H1 (cell line): ENCODE results near the gene KATNAL1. TPM values are rescaled to one million over a fixed set of nuclear protein-coding genes. Genes with fewer than 3 reads are reported as not detected.
A peak's percentile ranks its signal among the peaks of the same experiment; 100 is the strongest.

Experiments used
- CTCF ChIA-PET: fragments of 300-600 bp; sonication (Branson Sonifier 250); formaldehyde crosslinking; loops from one replicate; lab custom pipeline; 2021; ENCODE audit not compliant: partially characterized antibody; lab: Charles Lee
- POLR2A ChIA-PET: fragments of 300-600 bp; sonication (Branson Sonifier 250); formaldehyde crosslinking; loops from one replicate; lab custom pipeline; 2021; ENCODE audit warnings: inconsistent platforms; ENCODE audit not compliant: partially characterized antibody; lab: Charles Lee
- DNase-seq, 2 experiments: peaks; one replicate each; pipeline versions ENCODE4 v3.0.0 to v3.0.0-alpha.2; 2010 to 2022; ENCODE audit warnings: low spot score in 2 of 2, low read depth in 1 of 2, mixed read lengths in 1 of 2
- FAIRE-seq: peaks from 2 replicates; lab custom pipeline; 2011; peaks lifted over from hg19 to GRCh38; lab: Jason Lieb, UNC
- H2AFZ ChIP-seq: 2 replicates; pipeline ENCODE4 v1.8.1; 2012; ENCODE audit warnings: low read length, inconsistent platforms
- H2AK5ac ChIP-seq: 2 replicates; pipeline ENCODE4 v1.6.1; 2013; ENCODE audit warnings: low read depth, low read length
- H2BK120ac ChIP-seq: replicated peaks from 2 replicates; pipeline ENCODE3; 2013; ENCODE audit warnings: low read depth, low read length, inconsistent platforms
- H2BK12ac ChIP-seq: 2 replicates; pipeline ENCODE4 v1.6.1; 2013; ENCODE audit warnings: low read depth, low read length
- H2BK15ac ChIP-seq: 2 replicates; pipeline ENCODE4 v1.6.1; 2013; ENCODE audit warnings: low read length
- H2BK20ac ChIP-seq: 2 replicates; pipeline ENCODE4 v1.6.1; 2013; ENCODE audit warnings: low read length
- H2BK5ac ChIP-seq: 2 replicates; pipeline ENCODE4 v1.6.1; 2013; ENCODE audit warnings: low read depth, low read length
- H3K14ac ChIP-seq: 2 replicates; pipeline ENCODE4 v1.6.1; 2013; ENCODE audit warnings: inconsistent platforms; ENCODE audit not compliant: insufficient read length
- H3K18ac ChIP-seq: 2 replicates; pipeline ENCODE4 v1.6.1; 2013; ENCODE audit warnings: low read length; ENCODE audit errors: extremely low read depth
- H3K23ac ChIP-seq: 2 replicates; pipeline ENCODE4 v1.6.1; 2013; ENCODE audit warnings: inconsistent platforms; ENCODE audit not compliant: insufficient read length
- H3K23me2 ChIP-seq: 2 replicates; pipeline ENCODE4 v1.6.1; 2013; ENCODE audit warnings: low read depth, low read length
- H3K27ac ChIP-seq: 2 replicates; pipeline ENCODE4 v1.6.1; 2011; ENCODE audit warnings: low read depth, low read length, inconsistent platforms
- H3K27me3 ChIP-seq, 4 experiments: replicated peaks in 1 of 4; 1 replicate in 1 of 4; 2 replicates in 3 of 4; pipeline versions ENCODE4 v1.6.1 to v1.8.1; 2011 to 2013; ENCODE audit warnings: low read length in 3 of 4, mild to moderate bottlenecking in 3 of 4, inconsistent platforms in 2 of 4, mixed read lengths in 2 of 4, moderate library complexity in 1 of 4; ENCODE audit not compliant: control insufficient read depth in 3 of 4, insufficient read depth in 3 of 4; ENCODE audit errors: extremely low read depth in 1 of 4
- H3K36me3 ChIP-seq, 4 experiments: 2 replicates each; pipeline versions ENCODE4 v1.6.1 to v1.8.1; 2011 to 2013; ENCODE audit warnings: mild to moderate bottlenecking in 4 of 4, low read length in 3 of 4, moderate library complexity in 2 of 4, control low read depth in 1 of 4, inconsistent platforms in 1 of 4; ENCODE audit not compliant: insufficient read depth in 4 of 4, control insufficient read depth in 2 of 4
- H3K4ac ChIP-seq: replicated peaks from 2 replicates; pipeline ENCODE3; 2013; ENCODE audit warnings: low read length, low read depth, mixed read lengths, inconsistent platforms; ENCODE audit not compliant: insufficient read length
- H3K4me1 ChIP-seq, 4 experiments: replicated peaks in 1 of 4; 1 replicate in 1 of 4; 2 replicates in 3 of 4; pipeline versions ENCODE4 v1.6.1 to v1.8.1; 2011 to 2013; ENCODE audit warnings: low read length in 3 of 4, inconsistent platforms in 2 of 4, mixed read lengths in 1 of 4; ENCODE audit not compliant: insufficient read depth in 4 of 4, control insufficient read depth in 3 of 4
- H3K4me2 ChIP-seq, 2 experiments: 2 replicates each; pipeline versions ENCODE4 v1.6.1 to v1.8.1; 2011 to 2013; ENCODE audit warnings: low read depth in 2 of 2, low read length in 2 of 2, control low read depth in 1 of 2, inconsistent platforms in 1 of 2, mild to moderate bottlenecking in 1 of 2; ENCODE audit not compliant: insufficient read depth in 1 of 2
- H3K4me3 ChIP-seq, 4 experiments: fragments of 200-600, 300-600 bp in 1 of 4; sonication (generic), shearing (Covaris generic), sonication (Bioruptor Twin) in 1 of 4; 2 replicates each; pipeline versions ENCODE4 v1.5.1 to v1.8.1; 2011 to 2016; ENCODE audit warnings: low read length in 4 of 4, low read depth in 3 of 4, control low read depth in 2 of 4, inconsistent platforms in 2 of 4, mild to moderate bottlenecking in 2 of 4, mixed read lengths in 1 of 4, moderate library complexity in 1 of 4; ENCODE audit not compliant: insufficient read depth in 2 of 4; ENCODE audit errors: extremely low read depth in 1 of 4
- H3K56ac ChIP-seq: replicated peaks from 2 replicates; pipeline ENCODE3; 2013; ENCODE audit warnings: low read depth, mild to moderate bottlenecking, mixed read lengths, low read length, inconsistent platforms; ENCODE audit not compliant: insufficient read length
- H3K79me1 ChIP-seq: 2 replicates; pipeline ENCODE4 v1.6.1; 2013; ENCODE audit warnings: low read depth, low read length, control low read depth
- H3K79me2 ChIP-seq, 2 experiments: 2 replicates each; pipeline versions ENCODE4 v1.6.1 to v1.8.1; 2012 to 2013; ENCODE audit warnings: low read length in 2 of 2, mild to moderate bottlenecking in 2 of 2, inconsistent platforms in 1 of 2; ENCODE audit not compliant: insufficient read depth in 2 of 2, control insufficient read depth in 1 of 2
- H3K9ac ChIP-seq, 4 experiments: replicated peaks in 1 of 4; 1 replicate in 1 of 4; 2 replicates in 3 of 4; pipeline versions ENCODE4 v1.6.1 to v1.8.1; 2011 to 2013; ENCODE audit warnings: low read depth in 3 of 4, low read length in 3 of 4, control low read depth in 2 of 4, mild to moderate bottlenecking in 2 of 4, moderate library complexity in 2 of 4, inconsistent platforms in 1 of 4; ENCODE audit errors: extremely low read depth in 1 of 4
- H3K9me3 ChIP-seq, 2 experiments: 2 replicates each; pipeline versions ENCODE4 v1.6.1 to v1.8.1; 2012 to 2013; ENCODE audit warnings: mild to moderate bottlenecking in 2 of 2, moderate library complexity in 2 of 2, control low read depth in 1 of 2, inconsistent platforms in 1 of 2, low read depth in 1 of 2, low read length in 1 of 2, mixed read lengths in 1 of 2; ENCODE audit not compliant: insufficient read depth in 2 of 2
- H4K20me1 ChIP-seq, 2 experiments: replicated peaks in 1 of 2; 2 replicates each; pipeline versions ENCODE3 to v1.8.1; 2011 to 2013; ENCODE audit warnings: inconsistent platforms in 2 of 2, low read length in 2 of 2, mild to moderate bottlenecking in 1 of 2; ENCODE audit not compliant: insufficient read depth in 2 of 2, control insufficient read depth in 1 of 2
- H4K5ac ChIP-seq: 2 replicates; pipeline ENCODE4 v1.6.1; 2013; ENCODE audit warnings: low read length, low read depth, mixed read lengths, inconsistent platforms; ENCODE audit not compliant: insufficient read length
- H4K8ac ChIP-seq: 2 replicates; pipeline ENCODE4 v1.8.0; 2013; ENCODE audit warnings: mild to moderate bottlenecking, moderate library complexity, low read length, inconsistent platforms; ENCODE audit not compliant: insufficient read depth; ENCODE audit errors: extremely low read depth
- H4K91ac ChIP-seq: replicated peaks from 2 replicates; pipeline ENCODE3; 2013; ENCODE audit warnings: low read length, mixed read lengths, inconsistent platforms; ENCODE audit not compliant: insufficient read length
- ASH2L ChIP-seq: fragments of 200-600, 300-600 bp; sonication (generic); IDR thresholded peaks from one replicate; pipeline ENCODE4 v1.7.1; 2017; ENCODE audit warnings: low read length
- CHD2 ChIP-seq: IDR thresholded peaks from 2 replicates; pipeline ENCODE4 v1.6.1; 2012; ENCODE audit warnings: low read length, improper control_type of control experiment
- CREB1 ChIP-seq: IDR thresholded peaks from 2 replicates; pipeline ENCODE4 v1.6.1; 2012; ENCODE audit warnings: inconsistent platforms
- HDAC2 ChIP-seq, 2 experiments: fragments of 300-600 bp in 1 of 2; sonication (generic) in 1 of 2; IDR thresholded peaks; 2 replicates each; pipeline ENCODE4 v1.6.1; 2011 to 2012; ENCODE audit warnings: low read depth in 2 of 2, low read length in 2 of 2, mild to moderate bottlenecking in 2 of 2, moderate library complexity in 2 of 2, borderline replicate concordance in 1 of 2, inconsistent platforms in 1 of 2
- JUN ChIP-seq: IDR thresholded peaks from 2 replicates; pipeline ENCODE4 v1.6.1; 2011; ENCODE audit warnings: low read depth, mild to moderate bottlenecking, improper control_type of control experiment, low read length
- JUND ChIP-seq: IDR thresholded peaks from 2 replicates; pipeline ENCODE4 v1.6.1; 2011; ENCODE audit warnings: mild to moderate bottlenecking, improper control_type of control experiment, low read length
- KDM1A ChIP-seq: fragments of 200-600, 300-600 bp; sonication (generic); IDR thresholded peaks from 2 replicates; pipeline ENCODE4 v1.7.1; 2016; ENCODE audit warnings: mild to moderate bottlenecking, low read length, borderline replicate concordance
- NANOG ChIP-seq: IDR thresholded peaks from 2 replicates; pipeline ENCODE4 v1.6.1; 2011; ENCODE audit warnings: low read length, low read depth, mild to moderate bottlenecking, inconsistent platforms; ENCODE audit not compliant: insufficient read depth, poor library complexity, severe bottlenecking
- POLR2A ChIP-seq, 2 experiments: IDR thresholded peaks; 1 replicate in 1 of 2; 2 replicates in 1 of 2; pipeline ENCODE4 v1.6.1; 2011; ENCODE audit warnings: low read depth in 2 of 2, low read length in 2 of 2, mild to moderate bottlenecking in 2 of 2; ENCODE audit errors: control extremely low read depth in 1 of 2
- RAD21 ChIP-seq, 2 experiments: IDR thresholded peaks in 1 of 2; conservative IDR thresholded peaks in 1 of 2; 2 replicates each; pipeline ENCODE4 v1.6.1; 2011; ENCODE audit warnings: low read depth in 2 of 2, low read length in 2 of 2, improper control_type of control experiment in 1 of 2, inconsistent platforms in 1 of 2, mild to moderate bottlenecking in 1 of 2, moderate library complexity in 1 of 2
- SIN3A ChIP-seq, 2 experiments: IDR thresholded peaks in 1 of 2; conservative IDR thresholded peaks in 1 of 2; 2 replicates each; pipeline ENCODE4 v1.6.1; 2011 to 2012; ENCODE audit warnings: low read length in 2 of 2, improper control_type of control experiment in 1 of 2, low read depth in 1 of 2, mild to moderate bottlenecking in 1 of 2
- SP4 ChIP-seq: IDR thresholded peaks from 2 replicates; pipeline ENCODE4 v1.6.1; 2012; ENCODE audit warnings: low read length, inconsistent platforms
- TAF7 ChIP-seq: optimal IDR thresholded peaks from 2 replicates; pipeline ENCODE3; 2011; ENCODE audit warnings: low read depth, mild to moderate bottlenecking, inconsistent platforms, low read length, moderate library complexity, borderline replicate concordance
- YY1 ChIP-seq: IDR thresholded peaks from 2 replicates; pipeline ENCODE4 v1.6.1; 2011; ENCODE audit warnings: low read depth, mild to moderate bottlenecking, low read length
- WGBS, 2 experiments: shearing (Covaris generic) in 1 of 2; methylation state at CpG; one replicate each; pipeline versions ENCODE4 v1.1.6 to v1.1.7; 2013 to 2015; ENCODE audit warnings: low lambda C conversion rate in 2 of 2, mixed read lengths in 2 of 2, inconsistent platforms in 1 of 2, low coverage in 1 of 2, missing lambda C conversion rate in 1 of 2; ENCODE audit not compliant: insufficient replicate concordance in 2 of 2, insufficient coverage in 1 of 2, insufficient read length in 1 of 2; ENCODE audit errors: extremely low coverage in 1 of 2, missing lambda C conversion rate in 1 of 2; 5-methylcytosine and 5-hydroxymethylcytosine counted together
- polyA plus RNA-seq, 7 experiments: library from polyadenylated mRNA; depleted of rRNA in 3 of 7; stranded (reverse) in 5 of 7; unstranded in 2 of 7; fragments of >200 nt in 5 of 7; fragments of 200-250 nt in 2 of 7; gene quantifications; 1 replicate in 5 of 7; 2 replicates in 1 of 7; 4 replicates in 1 of 7; pipeline versions ENCODE4 v1.2.1 to v1.2.3, GENCODE V29; 2011 to 2013; ENCODE audit warnings: missing spikeins in 2 of 7, mixed read lengths in 2 of 7
- total RNA-seq: library from RNA; stranded (reverse); fragmentation: NEBNext Ultra II Directional; extraction: Animal tissue kit (Norgen Biotek cat#: 25700); gene quantifications from 2 replicates; pipeline ENCODE4 v1.2.1, GENCODE V29; 2021

Gene KATNAL1
- total and polyA plus RNA-seq, 2 of the 8 experiments (the other 6 are each of a cell fraction or from before 2014, with no cell fraction given), result 4.0 to 13.2 TPM

GRCh38 chr13:30196025-30196424 lies 111.3 kb downstream of the KATNAL1 start:
- no peaks in the 10 kb centered on the region for H3K27me3 ChIP-seq
- no peak overlapping the region for H3K9ac ChIP-seq
- no peak overlapping the region for H3K14ac ChIP-seq
- H2BK20ac ChIP-seq, result no peak overlapping the region
- POLR2A ChIA-PET, result interaction anchor here (1.0 kb wide), 1 partner anchor 14 kb away, joined by 3 read pairs; no protein-coding TSS in a partner anchor
- H4K20me1 ChIP-seq, result no peaks in the 10 kb centered on the region
- no peaks in the 10 kb centered on the region for H3K23me2 ChIP-seq
- FAIRE-seq (peak; percentile 52), DNase-seq (peak in 1 of 2 experiments; percentile 5)
- H4K91ac ChIP-seq, result no peak overlapping the region
- 41% methylated on average over 3 of the region's 3 CpGs; no CpG with 5 or more reads in 1 of the 2 experiments for WGBS, 2 experiments
- H2AFZ ChIP-seq, result no peak overlapping the region
- no peak overlapping the region for H3K27ac ChIP-seq
- H3K18ac ChIP-seq, result no peak overlapping the region
- no peak overlapping the region for H2BK12ac ChIP-seq
- peaks cover 0 to 3% (median 1%) of the 10 kb centered on the region in 4 experiments; a peak in 2 of 7 replicates for H3K4me1 ChIP-seq
- H3K4me3 ChIP-seq, result no peak overlapping the region
- CTCF ChIA-PET, result interaction anchor here (0.9 to 1.2 kb wide), 2 partner anchors 9 to 63 kb away, joined by 3 read pairs; no protein-coding TSS in a partner anchor
- no peak overlapping the region for H3K4ac ChIP-seq
- no peaks in the 10 kb centered on the region for H3K9me3 ChIP-seq
- H4K5ac ChIP-seq, result no peak overlapping the region
- no peak overlapping the region for H2AK5ac ChIP-seq
- no peaks in the 10 kb centered on the region for H3K36me3 ChIP-seq
- no peak overlapping the region for H3K56ac ChIP-seq
- H4K8ac ChIP-seq, result no peak overlapping the region
- H2BK15ac ChIP-seq, result no peak overlapping the region
- H2BK5ac ChIP-seq, result no peak overlapping the region
- H3K79me1 ChIP-seq, result no peaks in the 10 kb centered on the region
- H3K23ac ChIP-seq, result no peak overlapping the region
- no peak overlapping the region for H3K4me2 ChIP-seq
- H2BK120ac ChIP-seq, result no peak overlapping the region
- no peaks in the 10 kb centered on the region for H3K79me2 ChIP-seq
- TF ChIP-seq NANOG (peak; percentile 22), POLR2A (IDR thresholded peaks at IDR 0.05; ENCODE audit: control extremely low read depth in 1 of 2, low read depth in 2 of 2, low read length in 2 of 2) (no peak), JUN (no peak), CHD2 (no peak), TAF7 (no peak), SIN3A (conservative IDR thresholded peaks at IDR 0.05 in 1 of 2, IDR thresholded peaks at IDR 0.05 in 1 of 2; ENCODE audit: low read depth in 1 of 2, low read length in 2 of 2) (no peak), SP4 (no peak), KDM1A (no peak), CREB1 (peak; percentile 39; the same call in 1 of the 2 replicates), JUND (no peak), ASH2L (no peak), HDAC2 (IDR thresholded peaks at IDR 0.05; ENCODE audit: borderline replicate concordance in 1 of 2, low read depth in 2 of 2, low read length in 2 of 2) (no peak; a peak in 1 of 4 replicates), YY1 (peak; percentile 75), RAD21 (IDR thresholded peaks at IDR 0.05 in 1 of 2, conservative IDR thresholded peaks at IDR 0.05 in 1 of 2; ENCODE audit: low read depth in 2 of 2, low read length in 2 of 2) (peak in 1 of 2 experiments; percentile 29; a peak in 1 of 4 replicates)
